T-cell (primary cell): ENCODE measurements around the gene TEKT2. TPM values are rescaled to one million over a fixed set of nuclear protein-coding genes. Genes with fewer than 3 reads are reported as not detected.

Source experiments
- ATAC-seq, 4 experiments: fragments of 200-7000 bp in 3 of 4; fragments of 150-1000 bp in 1 of 4; cut with Tn5 transposase; replicated peaks in 1 of 4; 1 replicate in 3 of 4; 2 replicates in 1 of 4; pipeline ENCODE4 v1.10.0; 2021; ENCODE audit warnings: moderate library complexity in 3 of 4, mild to moderate bottlenecking in 2 of 4, moderate number of reproducible peaks in 1 of 4
- CTCF ChIA-PET, 2 donors: fragments of 300-600 bp; sonication (Branson Sonifier 250); formaldehyde crosslinking; loops; one replicate each; lab custom pipeline; 2022; ENCODE audit warnings: antibody characterized with exemption in 2 of 2; lab: Charles Lee
- POLR2A ChIA-PET, 2 donors: fragments of 300-600 bp; sonication (Branson Sonifier 250); formaldehyde crosslinking; loops; one replicate each; lab custom pipeline; 2022; ENCODE audit warnings: antibody characterized with exemption in 2 of 2; lab: Charles Lee
- DNase-seq, 35 experiments: peaks; one replicate each; pipeline versions ENCODE4 v3.0.0 to v3.0.0-alpha.2; 2013 to 2023
- H3K27ac ChIP-seq: one replicate; pipeline ENCODE4 v1.5.1; 2013; ENCODE audit warnings: low read length
- H3K27me3 ChIP-seq, 2 experiments: replicated peaks in 1 of 2; 1 replicate in 1 of 2; 2 replicates in 1 of 2; pipeline versions ENCODE4 v1.6.1 to v1.7.0; 2013; ENCODE audit warnings: low read length in 1 of 2, mixed read lengths in 1 of 2; ENCODE audit not compliant: control insufficient read depth in 2 of 2, insufficient read depth in 2 of 2; ENCODE audit errors: extremely low read depth in 1 of 2
- H3K36me3 ChIP-seq, 2 donors: 1 replicate in 1 of 2; 2 replicates in 1 of 2; pipeline versions ENCODE4 v1.6.1 to v1.7.0; 2013; ENCODE audit warnings: low read length in 1 of 2; ENCODE audit not compliant: control insufficient read depth in 2 of 2, insufficient read depth in 1 of 2; ENCODE audit errors: extremely low read depth in 1 of 2
- H3K4me1 ChIP-seq, 2 experiments: 1 replicate in 1 of 2; 2 replicates in 1 of 2; pipeline versions ENCODE4 v1.6.1 to v1.7.0; 2013; ENCODE audit warnings: low read length in 2 of 2, mixed read lengths in 1 of 2; ENCODE audit not compliant: insufficient read depth in 2 of 2, control insufficient read depth in 1 of 2; ENCODE audit errors: extremely low read depth in 1 of 2
- H3K4me3 ChIP-seq, 2 donors: 1 replicate in 1 of 2; 2 replicates in 1 of 2; pipeline versions ENCODE4 v1.5.1 to v1.7.0; 2013; ENCODE audit warnings: mild to moderate bottlenecking in 2 of 2, low read length in 1 of 2, moderate library complexity in 1 of 2; ENCODE audit not compliant: control insufficient read depth in 1 of 2; ENCODE audit errors: extremely low read depth in 1 of 2
- H3K9me3 ChIP-seq: 2 replicates; pipeline ENCODE4 v1.7.0; 2013
- H3K27ac Mint-ChIP-seq, 2 donors: one replicate each; pipeline ENCODE4 v1.8.0; 2020 to 2021; ENCODE audit warnings: mild to moderate bottlenecking in 2 of 2, mixed read lengths in 2 of 2
- H3K27me3 Mint-ChIP-seq, 2 donors: one replicate each; pipeline ENCODE4 v1.8.0; 2021 to 2022; ENCODE audit warnings: mixed read lengths in 2 of 2
- H3K36me3 Mint-ChIP-seq: one replicate; pipeline ENCODE4 v1.8.0; 2021; ENCODE audit warnings: mixed read lengths
- H3K4me1 Mint-ChIP-seq, 3 donors: one replicate each; pipeline ENCODE4 v1.8.0; 2020 to 2022; ENCODE audit warnings: mixed read lengths in 3 of 3, mild to moderate bottlenecking in 1 of 3
- H3K4me3 Mint-ChIP-seq, 3 donors: one replicate each; pipeline ENCODE4 v1.8.0; 2020 to 2022; ENCODE audit warnings: mild to moderate bottlenecking in 3 of 3, mixed read lengths in 3 of 3, moderate library complexity in 3 of 3
- H3K9me3 Mint-ChIP-seq, 3 donors: one replicate each; pipeline ENCODE4 v1.8.0; 2020 to 2022; ENCODE audit warnings: mixed read lengths in 3 of 3
- WGBS: methylation state at CpG from one replicate; pipeline ENCODE4 v1.1.5; 2013; ENCODE audit warnings: missing lambda C conversion rate; ENCODE audit not compliant: insufficient coverage; 5-methylcytosine and 5-hydroxymethylcytosine counted together
- total RNA-seq, 35 experiments: library from RNA in 6 of 35; stranded (reverse) in 6 of 35; fragments of 120-200 nt in 1 of 35; gene quantifications; one replicate each; pipeline versions ENCODE4 v1.2.1 to v1.2.4 and lab custom pipeline; 2013 to 2026

Gene TEKT2
- total RNA-seq, 5 donors from 2014 or later (not counting 1 experiment from before 2014, with no cell fraction given) = 0.18 TPM; not detected in 4

DNA sequence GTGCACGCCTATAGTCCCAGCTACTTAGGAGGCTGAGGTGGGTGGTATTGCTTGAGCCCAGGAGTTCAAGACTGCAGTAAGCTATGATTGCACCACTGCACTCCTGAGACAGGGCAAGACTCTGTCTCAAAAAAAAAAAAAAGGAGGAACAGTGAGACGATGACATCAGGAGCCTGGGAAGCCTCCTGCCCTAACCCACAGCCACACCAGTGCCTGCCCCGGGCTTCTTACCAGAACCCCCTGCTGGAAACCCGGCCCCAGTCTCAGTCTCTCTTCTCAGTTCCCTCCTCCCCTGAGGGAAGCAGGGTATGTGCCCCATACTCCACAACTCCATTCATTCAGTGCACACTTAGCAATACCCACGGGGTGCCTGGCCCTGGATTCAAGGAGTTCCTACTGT is 32.0 kb downstream of the TEKT2 start:
- WGBS = 100% methylated on average over 3 of the region's 5 CpGs
- peaks cover 0 to 3% of the 10 kb centered on the region in 2 experiments for H3K4me1 ChIP-seq
- Mint-ChIP-seq H3K4me3 (no peak overlapping the region), H3K36me3 (no peaks in the 10 kb centered on the region), H3K27ac (no peak overlapping the region), H3K9me3 (no peaks in the 10 kb centered on the region), H3K4me1 (peaks cover 5 to 8% (median 6%) of the 10 kb centered on the region in 3 donors), H3K27me3 (peaks cover 4 to 12% of the 10 kb centered on the region in 2 donors)
- H3K4me3 ChIP-seq = no peak overlapping the region
- H3K9me3 ChIP-seq = no peaks in the 10 kb centered on the region
- ChIA-PET CTCF (no interaction called here), POLR2A (interaction anchor here in 1 of 2 donors (0.7 kb wide), 1 partner anchor 48 kb away, joined by 4 read pairs; no protein-coding TSS in a partner anchor)
- H3K36me3 ChIP-seq = no peaks in the 10 kb centered on the region
- no peak for DNase-seq
- peaks cover 0 to 25% of the 10 kb centered on the region in 2 experiments for H3K27me3 ChIP-seq
- no peak overlapping the region for H3K27ac ChIP-seq
- ATAC-seq = no peak

DNA sequence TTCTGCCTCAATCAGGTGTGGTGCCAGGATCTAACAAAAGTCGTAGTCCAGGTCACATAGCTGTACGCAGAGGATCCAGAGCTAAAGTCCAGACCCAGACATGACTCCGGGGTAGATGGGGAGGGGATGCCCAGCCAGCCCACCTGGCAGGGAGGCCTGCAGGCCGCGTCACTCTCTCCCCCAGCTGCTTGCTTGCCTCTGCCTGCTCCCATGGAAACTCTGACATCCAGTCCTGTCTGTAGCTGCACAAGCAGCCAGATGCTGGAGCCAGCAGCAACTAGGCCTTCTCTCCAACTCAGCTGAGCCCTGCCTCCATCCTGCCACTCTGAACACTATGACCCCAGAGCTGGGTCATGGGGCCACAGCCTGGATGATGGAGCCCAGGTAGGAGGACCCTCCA is 33.0 kb downstream of the TEKT2 start:
- 73% methylated on average over 4 of the region's 5 CpGs for WGBS
- H3K4me3 Mint-ChIP-seq = no peak overlapping the region
- Histone ChIP-seq H3K4me1 (no peaks in the 10 kb centered on the region), H3K27ac (no peak overlapping the region), H3K9me3 (no peaks in the 10 kb centered on the region), H3K36me3 (no peaks in the 10 kb centered on the region), H3K27me3 (peaks cover 0 to 28% of the 10 kb centered on the region in 2 experiments), H3K4me3 (no peak overlapping the region)
- H3K4me1 Mint-ChIP-seq = no peaks in the 10 kb centered on the region
- H3K9me3 Mint-ChIP-seq = no peaks in the 10 kb centered on the region
- DNase-seq (no peak), ATAC-seq (no peak)
- no peak overlapping the region for H3K27ac Mint-ChIP-seq
- CTCF ChIA-PET = no interaction called here
- POLR2A ChIA-PET = no interaction called here
- no peaks in the 10 kb centered on the region for H3K36me3 Mint-ChIP-seq
- H3K27me3 Mint-ChIP-seq = peaks cover 7 to 15% of the 10 kb centered on the region in 2 donors

DNA sequence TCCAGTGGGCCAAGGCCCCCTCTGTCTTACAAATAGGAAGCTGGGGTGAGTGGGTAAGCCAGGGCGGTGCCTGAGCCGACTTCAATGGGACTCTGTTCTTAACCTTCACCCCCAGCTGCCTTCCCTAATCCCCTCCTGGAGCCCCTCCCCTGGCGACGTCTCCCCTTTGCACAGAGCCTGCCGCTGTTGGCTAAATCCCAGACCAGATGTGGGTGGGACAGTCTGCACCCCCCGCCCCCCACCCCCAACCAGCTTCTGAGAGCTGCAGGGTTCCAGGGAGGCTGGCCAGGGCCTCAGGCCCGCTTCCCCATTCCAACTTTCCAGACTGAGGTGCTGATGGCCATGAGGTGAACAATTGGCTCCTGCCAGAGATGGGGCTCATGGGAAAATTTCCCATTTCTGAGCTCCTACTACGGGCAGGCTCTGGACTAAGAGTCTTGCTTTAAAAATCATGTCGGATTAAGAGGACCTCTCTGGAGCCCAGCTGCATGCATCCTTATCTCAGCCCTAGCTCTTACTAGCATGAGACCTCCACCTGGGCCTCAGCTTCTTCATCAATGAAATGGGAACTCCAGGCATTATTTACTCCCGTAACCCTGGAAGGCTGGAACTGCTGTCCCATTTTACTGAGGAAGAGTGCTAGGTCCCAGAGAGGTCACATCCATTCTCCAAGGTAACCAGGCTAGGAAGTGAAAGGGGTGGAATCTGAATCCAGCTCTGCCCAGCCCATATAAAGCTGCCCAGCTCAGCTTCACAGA is 34.7 kb downstream of the TEKT2 start:
- ChIA-PET POLR2A (no interaction called here), CTCF (interaction anchor here in 1 of 2 donors (0.5 kb wide), 1 partner anchor 9 kb away, joined by 6 read pairs; no protein-coding TSS in a partner anchor)
- Mint-ChIP-seq H3K9me3 (no peaks in the 10 kb centered on the region), H3K27me3 (peaks cover 24 to 30% of the 10 kb centered on the region in 2 donors), H3K4me1 (peaks cover 10 to 15% (median 12%) of the 10 kb centered on the region in 3 donors), H3K27ac (no peak overlapping the region), H3K36me3 (no peaks in the 10 kb centered on the region), H3K4me3 (no peak overlapping the region)
- Histone ChIP-seq H3K27me3 (peaks cover 0 to 44% of the 10 kb centered on the region in 2 experiments), H3K4me1 (peaks cover 0 to 3% of the 10 kb centered on the region in 2 experiments), H3K27ac (no peak overlapping the region), H3K4me3 (no peak overlapping the region), H3K36me3 (no peaks in the 10 kb centered on the region), H3K9me3 (no peaks in the 10 kb centered on the region)
- WGBS = 82% methylated on average over 6 of the region's 10 CpGs
- DNase-seq = no peak
- no peak for ATAC-seq

DNA sequence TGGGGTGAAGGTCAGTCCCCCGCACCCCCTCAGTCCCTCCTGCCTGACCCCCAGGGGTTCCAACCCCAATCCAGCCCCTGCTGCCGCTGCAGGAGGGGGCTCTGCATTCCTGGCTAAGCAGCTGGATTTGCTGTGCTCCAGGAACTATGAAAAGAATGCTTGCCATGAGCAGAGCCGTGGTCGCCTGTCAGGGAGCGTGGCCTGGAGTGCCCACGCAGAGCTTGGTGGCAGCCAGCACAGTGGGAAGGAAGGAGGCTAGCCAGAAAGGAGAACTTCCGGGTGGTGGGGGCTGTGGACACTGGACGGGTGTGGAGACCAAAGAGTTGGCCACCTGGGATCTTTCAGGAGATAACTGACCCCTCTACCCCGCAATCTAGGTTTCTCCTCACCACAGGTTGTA is 35.6 kb downstream of the TEKT2 start:
- peaks cover 0 to 50% of the 10 kb centered on the region in 2 experiments for H3K27me3 ChIP-seq
- H3K27me3 Mint-ChIP-seq = peaks cover 32 to 37% of the 10 kb centered on the region in 2 donors
- H3K36me3 Mint-ChIP-seq = no peaks in the 10 kb centered on the region
- CTCF ChIA-PET = no interaction called here
- H3K9me3 Mint-ChIP-seq = no peaks in the 10 kb centered on the region
- 86% methylated on average over 4 of the region's 9 CpGs for WGBS
- peaks cover 0 to 4% of the 10 kb centered on the region in 2 experiments for H3K4me1 ChIP-seq
- no peaks in the 10 kb centered on the region for H3K36me3 ChIP-seq
- no peak overlapping the region for H3K27ac Mint-ChIP-seq
- no peaks in the 10 kb centered on the region for H3K9me3 ChIP-seq
- DNase-seq (no peak), ATAC-seq (no peak)
- POLR2A ChIA-PET = no interaction called here
- no peak overlapping the region for H3K4me3 ChIP-seq
- no peak overlapping the region for H3K4me3 Mint-ChIP-seq
- H3K27ac ChIP-seq = no peak overlapping the region
- peaks cover 14 to 17% (median 16%) of the 10 kb centered on the region in 3 donors for H3K4me1 Mint-ChIP-seq

DNA sequence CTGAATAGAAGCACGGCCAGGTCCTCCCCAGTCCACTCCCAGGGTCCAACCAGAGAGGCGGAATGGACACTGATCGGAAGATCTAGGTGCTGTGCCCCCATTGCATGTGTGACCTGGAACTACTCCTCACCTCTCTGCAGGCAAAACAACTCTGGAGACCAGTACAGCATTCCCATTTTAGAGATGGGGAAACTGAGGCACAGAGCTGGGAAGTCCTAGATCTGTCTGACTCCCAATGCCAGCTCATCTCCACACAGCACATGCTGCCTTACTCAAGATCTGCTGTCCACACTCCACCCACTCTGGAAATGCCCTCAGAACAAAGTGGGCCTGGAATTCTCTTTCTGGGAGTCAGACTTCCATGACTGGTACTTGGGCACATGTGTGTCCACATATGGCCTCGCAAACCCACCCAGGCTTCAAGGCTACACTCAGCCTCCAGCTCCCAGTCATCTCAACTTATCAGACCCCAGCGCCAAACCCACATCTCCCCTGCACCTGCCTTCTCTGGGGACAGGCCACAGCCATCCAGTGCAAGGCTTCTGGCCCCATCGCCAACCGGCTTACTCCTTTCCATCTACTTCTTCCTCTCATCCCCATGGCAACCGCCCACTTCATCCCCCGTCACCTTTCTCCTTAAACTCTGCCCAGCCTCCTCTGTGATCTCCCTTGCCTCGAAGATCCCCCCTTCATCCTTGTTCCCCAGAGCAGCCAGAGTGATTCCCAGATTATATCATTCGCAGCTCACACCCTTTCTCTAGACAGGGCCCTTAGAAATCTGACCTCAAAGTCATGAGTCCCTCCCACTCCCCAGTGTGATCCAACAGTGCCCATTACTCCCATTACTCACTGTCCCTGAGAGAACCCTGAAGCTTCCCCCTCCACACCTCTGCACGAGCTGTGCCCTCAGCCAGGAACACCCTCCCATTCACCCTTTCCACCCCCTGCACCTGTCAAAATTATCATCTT is 38.5 kb downstream of the TEKT2 start:
- H3K27ac ChIP-seq = no peak overlapping the region

DNA sequence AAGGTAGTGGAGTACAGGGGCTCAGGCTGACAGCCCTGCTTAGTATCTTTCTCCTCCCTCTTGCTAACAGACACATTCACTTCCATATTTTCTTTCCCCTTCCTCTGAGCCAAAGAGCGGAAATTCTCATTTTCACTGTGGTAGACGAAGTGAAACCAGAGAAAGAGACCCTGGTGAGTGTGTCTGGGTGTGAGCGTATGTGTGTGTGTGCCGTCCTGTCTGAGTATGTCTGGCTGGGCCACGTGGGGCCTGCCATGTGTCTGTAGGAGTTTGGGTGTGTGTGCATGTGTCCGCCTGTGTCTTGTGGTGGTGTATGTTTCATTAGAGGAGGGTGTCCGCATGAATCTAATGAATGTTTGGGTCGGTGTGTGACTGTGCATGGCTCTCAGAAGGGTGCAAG is 39.5 kb downstream of the TEKT2 start:
- H3K36me3 Mint-ChIP-seq = no peaks in the 10 kb centered on the region
- H3K4me1 ChIP-seq = peaks cover 3 to 21% of the 10 kb centered on the region in 2 experiments
- H3K36me3 ChIP-seq = no peaks in the 10 kb centered on the region
- peaks cover 43 to 46% of the 10 kb centered on the region in 2 donors for H3K27me3 Mint-ChIP-seq
- H3K27ac ChIP-seq = no peak overlapping the region
- ATAC-seq = peak; percentile 22 to 61 (median 30)
- H3K9me3 ChIP-seq = no peaks in the 10 kb centered on the region
- peaks cover 29% of the 10 kb centered on the region in 3 donors for H3K4me1 Mint-ChIP-seq
- no peak overlapping the region for H3K27ac Mint-ChIP-seq
- no peak overlapping the region for H3K4me3 ChIP-seq
- 51% methylated on average over 6 of the region's 8 CpGs for WGBS
- ChIA-PET CTCF (interaction anchor here in 1 of 2 donors (0.5 kb wide), 1 partner anchor 38 kb away, joined by 5 read pairs; no protein-coding TSS in a partner anchor), POLR2A (no interaction called here)
- peak in 1 of 35 experiments; percentile 34 for DNase-seq
- H3K4me3 Mint-ChIP-seq = peak overlapping the region in 1 of 3 donors; percentile 5
- H3K27me3 ChIP-seq = peaks cover 0 to 58% of the 10 kb centered on the region in 2 experiments
- H3K9me3 Mint-ChIP-seq = no peaks in the 10 kb centered on the region

More for the DNA sequence above, 38.5 kb downstream of the TEKT2 start:
- Histone ChIP-seq H3K4me3 (no peak overlapping the region), H3K27me3 (peaks cover 0 to 61% of the 10 kb centered on the region in 2 experiments), H3K4me1 (peaks cover 3 to 20% of the 10 kb centered on the region in 2 experiments), H3K36me3 (no peaks in the 10 kb centered on the region), H3K9me3 (no peaks in the 10 kb centered on the region)
- Mint-ChIP-seq H3K27ac (peak overlapping the region in 1 of 2 donors; percentile 27), H3K9me3 (no peaks in the 10 kb centered on the region), H3K36me3 (no peaks in the 10 kb centered on the region), H3K4me3 (no peak overlapping the region), H3K27me3 (peaks cover 43 to 46% of the 10 kb centered on the region in 2 donors), H3K4me1 (peaks cover 29% of the 10 kb centered on the region in 3 donors)
- no peak for ATAC-seq
- POLR2A ChIA-PET = no interaction called here
- 82% methylated on average over 12 of the region's 12 CpGs for WGBS
- CTCF ChIA-PET = no interaction called here
- no peak for DNase-seq
